Transverse colon (tissue), 4 donors: ENCODE measurements around the gene TNRC18. TPM values are rescaled to one million over a fixed set of nuclear protein-coding genes. Genes with fewer than 3 reads are reported as not detected.
"Not testable (repeated sequence)": the region's sequence is repeated elsewhere in the genome, so short reads cannot be mapped to it uniquely, and the experiment has no call there.

Experiments used
- DNase-seq: peaks from one replicate; pipeline ENCODE4 v3.0.0-alpha.2; 2019
- H3K27ac ChIP-seq, 4 donors: fragments of 200-600 bp; sonication (generic); 2 replicates each; pipeline ENCODE4 v1.5.1; 2016 to 2018; ENCODE audit warnings: inconsistent platforms in 4 of 4
- H3K27me3 ChIP-seq: fragments of 200-600 bp; sonication (generic); 2 replicates; pipeline ENCODE4 v1.5.1; 2017; ENCODE audit warnings: inconsistent platforms
- H3K36me3 ChIP-seq, 4 donors: fragments of 200-600 bp; sonication (generic); 2 replicates each; pipeline ENCODE4 v1.5.1; 2017 to 2019; ENCODE audit warnings: inconsistent platforms in 4 of 4
- H3K4me1 ChIP-seq, 4 donors: fragments of 200-600 bp; sonication (generic); 2 replicates each; pipeline ENCODE4 v1.5.1; 2017 to 2020; ENCODE audit warnings: inconsistent platforms in 4 of 4
- H3K4me3 ChIP-seq, 4 donors: fragments of 200-600 bp; sonication (generic); 1 replicate in 1 of 4; 2 replicates in 3 of 4; pipeline versions ENCODE4 v1.5.1 to v1.6.1; 2017 to 2019; ENCODE audit warnings: inconsistent platforms in 4 of 4
- H3K9me3 ChIP-seq, 2 donors: fragments of 200-600 bp; sonication (generic); 2 replicates each; pipeline ENCODE4 v1.5.1; 2017 to 2019; ENCODE audit warnings: inconsistent platforms in 2 of 2
- EP300 ChIP-seq: sonication (generic); formaldehyde crosslinking; IDR thresholded peaks from one replicate; pipeline ENCODE4 v1.6.1; 2017; ENCODE audit warnings: antibody characterized with exemption, low read depth
- POLR2A ChIP-seq: fragments of 450-650 bp; IDR thresholded peaks from one replicate; pipeline ENCODE4 v1.6.1; 2016; ENCODE audit warnings: antibody characterized with exemption, mild to moderate bottlenecking, moderate library complexity
- POLR2AphosphoS5 ChIP-seq, 3 donors: sonication (generic); formaldehyde crosslinking; IDR thresholded peaks; one replicate each; pipeline ENCODE4 v1.6.1; 2016; ENCODE audit warnings: antibody characterized with exemption in 3 of 3
- WGBS, 2 donors: methylation state at CpG; one replicate each; pipeline ENCODE4 v1.1.5; 2018; ENCODE audit warnings: low coverage in 1 of 2; 5-methylcytosine and 5-hydroxymethylcytosine counted together
- in situ Hi-C, 4 donors: fragments of 200-750 bp; cut with MboI; loops; one replicate each; pipeline versions ENCODE4 v1.15.0 to v1.15.1; 2017; ENCODE audit warnings: low sequenced_read_pairs in 3 of 4, low pct_ligation_motif_present in 1 of 4, low pct_unique_long_range_greater_than_20kb in 1 of 4
- intact Hi-C: fragments of 100-400 bp; cut with DNase I; formaldehyde crosslinking; loops from one replicate; pipeline ENCODE4 v1.15.1; 2023; ENCODE audit warnings: low total_unique reads
- total RNA-seq, 4 donors: library from RNA; depleted of rRNA; stranded (reverse); fragments of >200 nt; gene quantifications; one replicate each; pipeline ENCODE4 v1.1.0, GENCODE V29; 2016
- TF ChIP-seq, protein P1 (sequence below), 5 experiments: fragments of 200-600 bp in 3 of 5; fragments of 450-650 bp in 2 of 5; sonication (generic) in 3 of 5; IDR thresholded peaks; 1 replicate in 2 of 5; 2 replicates in 3 of 5; pipeline ENCODE4 v1.5.1; 2016 to 2017; ENCODE audit warnings: antibody characterized with exemption in 5 of 5, inconsistent platforms in 3 of 5, mild to moderate bottlenecking in 2 of 5, moderate library complexity in 1 of 5

Gene TNRC18
- total RNA-seq, 4 donors from 2014 or later: 91.2 to 430 (median 175) TPM

DNA sequence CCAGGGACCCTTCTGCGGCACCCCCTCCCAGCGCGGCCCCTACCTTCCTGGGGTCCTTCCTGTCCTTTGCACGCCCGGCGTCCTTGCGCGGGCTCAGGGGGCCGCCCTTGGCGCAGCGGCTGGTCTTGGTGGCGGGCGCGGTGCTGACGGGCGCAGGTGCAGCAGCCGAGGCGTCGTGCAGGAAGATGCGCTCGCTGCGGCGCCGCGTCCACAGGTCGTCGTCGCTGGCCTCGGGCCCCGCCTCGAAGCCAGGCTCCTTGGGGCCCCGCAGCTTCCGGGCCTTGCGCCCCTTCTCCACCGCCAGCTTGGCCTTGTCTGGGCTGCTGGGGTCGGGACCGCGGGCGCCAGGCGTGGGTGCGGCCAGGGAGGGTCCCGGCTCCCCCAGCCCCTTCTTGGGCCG is 91.1 kb downstream of the TNRC18 start:
- Histone ChIP-seq H3K4me3 (no peak overlapping the region), H3K4me1 (peaks cover 0 to 20% (median 9%) of the 10 kb centered on the region in 4 donors), H3K27ac (peak overlapping the region in 1 of 4 donors; percentile 57), H3K9me3 (peaks cover 0 to 9% of the 10 kb centered on the region in 2 donors), H3K27me3 (no peaks in the 10 kb centered on the region), H3K36me3 (peaks cover 0 to 47% (median 24%) of the 10 kb centered on the region in 4 donors)
- intact Hi-C loops (no loop called here), in situ Hi-C loops (no loop called here)
- no peak for DNase-seq
- WGBS, 2 donors: 96% methylated on average over 43 of the region's 43 CpGs; no CpG with 5 or more reads in 1 of the 2 donors
- TF ChIP-seq EP300: no peak
- TF ChIP-seq, protein P1, sequence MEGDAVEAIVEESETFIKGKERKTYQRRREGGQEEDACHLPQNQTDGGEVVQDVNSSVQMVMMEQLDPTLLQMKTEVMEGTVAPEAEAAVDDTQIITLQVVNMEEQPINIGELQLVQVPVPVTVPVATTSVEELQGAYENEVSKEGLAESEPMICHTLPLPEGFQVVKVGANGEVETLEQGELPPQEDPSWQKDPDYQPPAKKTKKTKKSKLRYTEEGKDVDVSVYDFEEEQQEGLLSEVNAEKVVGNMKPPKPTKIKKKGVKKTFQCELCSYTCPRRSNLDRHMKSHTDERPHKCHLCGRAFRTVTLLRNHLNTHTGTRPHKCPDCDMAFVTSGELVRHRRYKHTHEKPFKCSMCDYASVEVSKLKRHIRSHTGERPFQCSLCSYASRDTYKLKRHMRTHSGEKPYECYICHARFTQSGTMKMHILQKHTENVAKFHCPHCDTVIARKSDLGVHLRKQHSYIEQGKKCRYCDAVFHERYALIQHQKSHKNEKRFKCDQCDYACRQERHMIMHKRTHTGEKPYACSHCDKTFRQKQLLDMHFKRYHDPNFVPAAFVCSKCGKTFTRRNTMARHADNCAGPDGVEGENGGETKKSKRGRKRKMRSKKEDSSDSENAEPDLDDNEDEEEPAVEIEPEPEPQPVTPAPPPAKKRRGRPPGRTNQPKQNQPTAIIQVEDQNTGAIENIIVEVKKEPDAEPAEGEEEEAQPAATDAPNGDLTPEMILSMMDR (IDR thresholded peaks at IDR 0.05): no peak
- TF ChIP-seq POLR2A: no peak
- TF ChIP-seq POLR2AphosphoS5 (IDR thresholded peaks at IDR 0.05): no peak

- TF ChIP-seq, protein P1 (IDR thresholded peaks at IDR 0.05): no peak
- TF ChIP-seq POLR2A (no peak), EP300 (no peak), POLR2AphosphoS5 (IDR thresholded peaks at IDR 0.05) (no peak)
- no peaks in the 10 kb centered on the region for H3K27me3 ChIP-seq
- in situ Hi-C loops: no loop called here
- whole genome bisulfite sequencing, 2 donors: 93 to 100% methylated on average over 3 of the region's 3 CpGs
- intact Hi-C loops: no loop called here
- no peak overlapping the region for H3K4me3 ChIP-seq
- H3K9me3 ChIP-seq: no peaks in the 10 kb centered on the region
- H3K27ac ChIP-seq: no peak overlapping the region
- H3K36me3 ChIP-seq: peaks cover 0 to 45% (median 20%) of the 10 kb centered on the region in 4 donors
- H3K4me1 ChIP-seq: peaks cover 0 to 19% (median 9%) of the 10 kb centered on the region in 4 donors
- DNase-seq: no peak
These were observed 93.3 kb downstream of the TNRC18 start for GRCh38 chr7:5330288-5330687.

- no peak for TF ChIP-seq POLR2AphosphoS5 (IDR thresholded peaks at IDR 0.05)
- TF ChIP-seq POLR2A: no peak
- no peak for TF ChIP-seq EP300
- TF ChIP-seq, protein P1 (IDR thresholded peaks at IDR 0.05): no peak
- in situ Hi-C loops: no loop called here
- intact Hi-C loops: no loop called here
- no peak overlapping the region for H3K4me3 ChIP-seq
- H3K36me3 ChIP-seq: peaks cover 0 to 49% (median 21%) of the 10 kb centered on the region in 4 donors
- 91 to 93% methylated on average over 3 to 10 of the region's 10 CpGs for WGBS, 2 donors
- H3K4me1 ChIP-seq: no peaks in the 10 kb centered on the region
- H3K9me3 ChIP-seq: no peaks in the 10 kb centered on the region
- H3K27me3 ChIP-seq: no peaks in the 10 kb centered on the region
- no peak overlapping the region for H3K27ac ChIP-seq
- no peak for DNase-seq
These were observed 98.7 kb downstream of the TNRC18 start for GRCh38 chr7:5324961-5325360.

DNA sequence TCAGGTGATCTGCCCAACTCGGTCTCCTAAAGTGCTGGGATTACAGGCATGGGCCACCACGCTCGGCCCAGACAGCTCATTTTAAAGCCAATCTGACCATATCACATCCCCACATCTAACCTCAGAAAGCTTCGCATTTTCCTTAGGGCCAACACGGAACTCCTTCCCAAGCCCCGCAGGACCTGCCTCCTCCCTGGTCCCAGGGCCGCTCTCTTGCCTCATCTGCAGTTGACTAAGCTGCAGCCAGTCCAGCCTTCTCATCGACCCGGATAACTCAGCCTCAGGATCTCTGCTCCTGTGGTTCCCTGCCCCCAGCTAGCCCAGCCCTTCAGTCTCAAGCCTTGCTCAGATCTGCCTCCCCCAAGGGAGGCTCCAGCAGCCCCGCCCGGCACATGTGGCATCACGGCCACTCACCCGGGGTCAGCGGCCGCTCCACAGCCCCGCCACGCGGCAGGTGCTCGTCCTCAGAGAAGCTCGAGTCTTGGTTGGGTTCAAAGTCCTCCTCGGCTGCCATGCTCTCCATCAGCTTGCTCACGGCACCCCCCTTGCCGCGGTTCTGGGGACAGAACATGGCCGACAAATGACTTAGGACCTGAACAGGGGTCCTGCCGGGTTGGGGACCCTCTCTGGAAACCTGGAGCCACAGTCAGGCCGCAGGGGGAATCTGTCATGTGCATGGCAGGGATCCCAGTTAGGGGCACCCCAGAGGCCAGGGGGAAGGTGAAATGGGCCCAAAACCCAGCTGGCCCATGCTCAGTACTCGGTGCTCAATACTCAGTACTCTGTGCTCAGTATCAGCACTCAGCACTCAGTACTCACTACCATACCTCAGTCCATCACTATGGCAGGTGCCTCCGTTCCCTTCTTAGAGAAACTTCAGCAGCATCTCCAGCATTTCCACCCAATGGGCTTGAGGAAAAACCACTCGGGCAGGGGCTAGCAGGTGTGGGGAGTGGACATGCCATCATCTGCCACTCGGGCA is 99.5 kb downstream of the TNRC18 start:
- DNase-seq, intact Hi-C loops, H3K4me1 ChIP-seq, in situ Hi-C loops, H3K4me3 ChIP-seq, H3K27ac ChIP-seq, H3K9me3 ChIP-seq, H3K27me3 ChIP-seq: not testable (repeated sequence)
- peaks cover 0 to 53% (median 24%) of the 10 kb centered on the region in 4 donors for H3K36me3 ChIP-seq
- WGBS, 2 donors: 92 to 93% methylated on average over 4 to 28 of the region's 31 CpGs
